ENCODE results near the gene DTHD1. TPM values are rescaled to one million over a fixed set of nuclear protein-coding genes. Genes with fewer than 3 reads are reported as not detected.

DTHD1 gene
- not detected for polyA plus RNA-seq (2013)

DNA sequence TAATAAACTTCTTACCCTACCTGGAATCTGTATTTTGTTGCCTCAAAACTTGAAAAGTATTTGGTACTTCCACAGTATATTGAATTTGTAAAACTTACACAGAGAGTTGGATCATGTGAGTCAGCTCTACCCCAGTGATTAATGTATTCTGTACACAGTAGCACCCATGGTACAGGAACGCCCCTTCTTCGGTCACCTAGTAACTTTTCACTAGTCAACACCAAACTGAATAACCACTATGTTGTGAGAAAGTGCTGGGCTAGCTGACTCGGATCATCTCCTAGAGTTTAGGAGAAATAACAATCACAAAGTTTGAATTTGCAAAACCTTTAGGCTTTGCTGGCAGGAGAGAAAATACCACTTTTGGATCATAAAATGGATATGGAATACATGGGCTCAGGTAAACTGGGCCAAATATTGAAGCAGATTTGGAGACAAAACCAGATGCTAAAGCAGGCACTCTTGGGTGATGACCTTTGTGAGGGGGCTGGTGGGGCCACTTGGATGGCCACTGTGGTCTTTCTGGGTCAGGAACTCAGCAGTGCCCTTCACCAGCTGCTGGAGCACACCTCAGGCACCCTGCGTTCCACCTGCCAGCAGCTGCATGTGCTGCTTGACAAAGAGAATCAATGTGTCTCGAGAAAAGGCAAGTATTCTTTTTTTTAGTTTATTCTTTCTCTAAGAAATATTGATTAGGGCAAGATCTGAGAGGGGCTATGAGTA lies at the start of gene DTHD1:
Gene DTHD1, plus strand, starts transcription at position 233 of the 723 bp plus-strand sequence. Its CDS starts 143 bp downstream, at position 376.
- ChIA-PET POLR2A (no interaction called here), CTCF (interaction anchor here (1.0 to 1.1 kb wide), 2 partner anchors 11 to 49 kb away, joined by 3 to 4 read pairs; no protein-coding TSS in a partner anchor)
- Histone ChIP-seq H3K36me3 (ENCODE audit: control insufficient read depth in 4 of 4, insufficient read depth in 4 of 4, low read length in 3 of 4) (no peaks in the 10 kb centered on the region), H3K4me1 (ENCODE audit: control extremely low read depth in 1 of 4, control insufficient read depth in 4 of 4, insufficient read depth in 4 of 4, low read length in 3 of 4) (peaks cover 0 to 17% (median 10%) of the 10 kb centered on the region in 4 experiments), H3K27ac (ENCODE audit: insufficient read depth in 1 of 2, low read depth in 1 of 2, low read length in 2 of 2, poor library complexity in 1 of 2, severe bottlenecking in 2 of 2) (no peak within 1 kb of the TSS), H3K27me3 (replicated peaks in 2 of 5; ENCODE audit: control insufficient read depth in 4 of 5, insufficient read depth in 5 of 5, low read length in 4 of 5) (no peaks in the 10 kb centered on the region), H3K4me3 (ENCODE audit: control insufficient read depth in 1 of 7, extremely low read depth in 1 of 7, insufficient read depth in 4 of 7, low read depth in 2 of 7, low read length in 6 of 7) (no peak within 1 kb of the TSS), H3K9me3 (ENCODE audit: control extremely low read depth in 1 of 5, control insufficient read depth in 4 of 5, insufficient read depth in 2 of 5, low read depth in 1 of 5, low read length in 4 of 5) (peaks cover 0 to 1% (median 0%) of the 10 kb centered on the region in 5 experiments)
- 100% methylated on average over 1 of the region's 5 CpGs for WGBS (ENCODE audit: insufficient coverage)
- DNase-seq, result no peak

DNA sequence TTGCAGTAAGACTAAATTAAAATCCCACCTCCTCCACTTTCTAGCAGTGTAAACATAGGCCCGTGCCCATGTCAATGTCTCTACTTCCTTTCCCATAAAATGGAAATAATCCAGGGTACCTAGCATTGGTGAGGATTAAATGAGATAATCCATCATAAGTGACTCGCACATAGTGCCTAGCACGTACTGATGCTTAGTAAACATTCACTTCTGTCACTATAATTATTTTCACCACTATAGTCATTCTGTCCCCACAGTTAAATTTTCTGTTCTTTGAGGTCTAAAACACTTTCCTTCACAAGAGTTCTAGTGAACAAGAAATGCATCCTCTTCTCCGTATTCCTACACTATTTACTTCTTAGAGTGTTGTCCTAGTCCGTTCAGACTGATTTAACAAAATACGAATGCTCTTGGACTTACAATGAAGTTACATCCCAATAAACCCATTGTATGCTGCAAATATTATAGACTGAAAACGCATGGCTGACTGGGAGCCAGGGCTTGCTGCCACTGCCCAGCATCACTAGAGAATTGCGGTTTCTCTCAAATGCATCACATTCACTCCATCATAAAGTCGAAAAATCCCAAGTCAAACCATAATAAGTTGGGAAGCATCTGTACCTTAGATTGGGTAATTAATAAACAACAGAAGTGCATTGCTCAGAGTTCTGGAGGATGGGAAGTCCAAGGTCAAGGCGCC lies 47.7 kb upstream of the DTHD1 start:
- WGBS (ENCODE audit: insufficient coverage), result 93% methylated on average over 3 of the region's 10 CpGs
- POLR2A ChIA-PET, result interaction anchor here (1.7 kb wide), 1 partner anchor 11 kb away, joined by 8 read pairs; the partner anchor contains the start of gene ARAP2
- DNase-seq, result no peak

DNA sequence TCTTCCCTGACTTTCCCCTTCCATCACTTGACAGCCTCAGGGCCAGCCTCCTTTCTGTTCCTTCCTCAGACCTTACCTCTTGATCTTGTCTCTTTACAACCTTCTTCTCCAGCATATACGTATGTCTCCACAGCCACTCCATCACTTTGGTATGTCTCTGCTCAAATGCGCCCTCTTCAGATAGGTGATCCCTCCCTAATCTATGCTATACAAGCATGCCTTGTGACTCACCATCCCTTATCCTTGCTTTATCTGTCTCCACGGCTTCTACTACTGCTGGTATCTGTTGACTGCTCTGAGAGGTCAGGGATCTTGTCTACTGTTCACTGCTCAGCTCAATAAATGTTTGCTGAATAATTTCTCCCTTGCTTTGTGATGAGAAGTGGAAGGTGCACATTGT lies 46.1 kb upstream of the DTHD1 start:
- DNase-seq, result no peak
- CTCF ChIA-PET, result interaction anchor here (0.7 to 1.4 kb wide), 3 partner anchors 15 to 49 kb away, joined by 3 read pairs; no protein-coding TSS in a partner anchor
- peaks cover 4 to 7% (median 5%) of the 10 kb centered on the region in 4 experiments for H3K4me1 ChIP-seq (ENCODE audit: control extremely low read depth in 1 of 4, control insufficient read depth in 4 of 4, insufficient read depth in 4 of 4, low read length in 3 of 4)

More for the DNA sequence above, 47.7 kb upstream of the DTHD1 start:
- CTCF ChIA-PET, result interaction anchor here (0.9 to 1.9 kb wide), 4 partner anchors 9 to 32 kb away, joined by 3 to 7 read pairs (median 3); partner anchors contain the start of gene ARAP2
- Histone ChIP-seq H3K4me1 (ENCODE audit: control extremely low read depth in 1 of 4, control insufficient read depth in 4 of 4, insufficient read depth in 4 of 4, low read length in 3 of 4) (peaks cover 3 to 7% (median 4%) of the 10 kb centered on the region in 4 experiments), H3K27me3 (replicated peaks in 2 of 5; ENCODE audit: control insufficient read depth in 4 of 5, insufficient read depth in 5 of 5, low read length in 4 of 5) (no peaks in the 10 kb centered on the region), H3K27ac (ENCODE audit: insufficient read depth in 1 of 2, low read depth in 1 of 2, low read length in 2 of 2, poor library complexity in 1 of 2, severe bottlenecking in 2 of 2) (no peak overlapping the region), H3K4me3 (ENCODE audit: control insufficient read depth in 1 of 7, extremely low read depth in 1 of 7, insufficient read depth in 4 of 7, low read depth in 2 of 7, low read length in 6 of 7) (peak overlapping the region in 1 of 7 experiments; percentile 4), H3K9me3 (ENCODE audit: control extremely low read depth in 1 of 5, control insufficient read depth in 4 of 5, insufficient read depth in 2 of 5, low read depth in 1 of 5, low read length in 4 of 5) (peaks cover 0 to 14% (median 3%) of the 10 kb centered on the region in 5 experiments), H3K36me3 (ENCODE audit: control insufficient read depth in 4 of 4, insufficient read depth in 4 of 4, low read length in 3 of 4) (peaks cover 9 to 13% (median 11%) of the 10 kb centered on the region in 4 experiments)

DNA sequence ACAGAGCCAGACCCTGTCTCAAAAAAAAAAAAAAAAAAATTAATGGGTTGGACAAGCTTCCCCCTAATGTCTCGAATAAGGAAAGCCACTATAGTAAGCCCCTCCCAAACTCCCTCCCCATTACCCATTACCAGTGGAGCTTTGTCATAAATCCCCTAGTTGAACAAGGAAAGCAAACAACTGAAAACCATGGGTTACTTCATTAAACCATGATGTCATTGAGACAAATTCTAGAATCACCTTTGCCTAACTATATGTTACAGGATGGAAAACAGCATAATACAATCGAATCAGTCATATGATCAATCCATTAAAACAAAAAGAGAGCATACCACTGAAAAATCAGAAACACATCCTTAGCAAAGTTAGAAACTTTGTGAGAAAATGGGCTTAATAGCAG lies 45.3 kb upstream of the DTHD1 start:
- ChIA-PET CTCF (interaction anchor here (0.6 to 1.1 kb wide), 2 partner anchors 48 to 1299 kb away, joined by 3 read pairs; no protein-coding TSS in a partner anchor), POLR2A (interaction anchor here (0.6 kb wide), 1 partner anchor 163 kb away, joined by 3 read pairs; no protein-coding TSS in a partner anchor)

More for the DNA sequence above, 46.1 kb upstream of the DTHD1 start:
- Histone ChIP-seq H3K27ac (ENCODE audit: insufficient read depth in 1 of 2, low read depth in 1 of 2, low read length in 2 of 2, poor library complexity in 1 of 2, severe bottlenecking in 2 of 2) (no peak overlapping the region), H3K9me3 (ENCODE audit: control extremely low read depth in 1 of 5, control insufficient read depth in 4 of 5, insufficient read depth in 2 of 5, low read depth in 1 of 5, low read length in 4 of 5) (peaks cover 0 to 14% (median 3%) of the 10 kb centered on the region in 5 experiments), H3K36me3 (ENCODE audit: control insufficient read depth in 4 of 4, insufficient read depth in 4 of 4, low read length in 3 of 4) (peaks cover 9 to 13% (median 11%) of the 10 kb centered on the region in 4 experiments), H3K27me3 (replicated peaks in 2 of 5; ENCODE audit: control insufficient read depth in 4 of 5, insufficient read depth in 5 of 5, low read length in 4 of 5) (no peaks in the 10 kb centered on the region), H3K4me3 (ENCODE audit: control insufficient read depth in 1 of 7, extremely low read depth in 1 of 7, insufficient read depth in 4 of 7, low read depth in 2 of 7, low read length in 6 of 7) (no peak overlapping the region)
- 95% methylated on average over 3 of the region's 3 CpGs for WGBS (ENCODE audit: insufficient coverage)
- POLR2A ChIA-PET, result interaction anchor here (0.6 to 1.7 kb wide), 2 partner anchors 9 to 162 kb away, joined by 3 to 8 read pairs; partner anchors contain the start of gene ARAP2

DNA sequence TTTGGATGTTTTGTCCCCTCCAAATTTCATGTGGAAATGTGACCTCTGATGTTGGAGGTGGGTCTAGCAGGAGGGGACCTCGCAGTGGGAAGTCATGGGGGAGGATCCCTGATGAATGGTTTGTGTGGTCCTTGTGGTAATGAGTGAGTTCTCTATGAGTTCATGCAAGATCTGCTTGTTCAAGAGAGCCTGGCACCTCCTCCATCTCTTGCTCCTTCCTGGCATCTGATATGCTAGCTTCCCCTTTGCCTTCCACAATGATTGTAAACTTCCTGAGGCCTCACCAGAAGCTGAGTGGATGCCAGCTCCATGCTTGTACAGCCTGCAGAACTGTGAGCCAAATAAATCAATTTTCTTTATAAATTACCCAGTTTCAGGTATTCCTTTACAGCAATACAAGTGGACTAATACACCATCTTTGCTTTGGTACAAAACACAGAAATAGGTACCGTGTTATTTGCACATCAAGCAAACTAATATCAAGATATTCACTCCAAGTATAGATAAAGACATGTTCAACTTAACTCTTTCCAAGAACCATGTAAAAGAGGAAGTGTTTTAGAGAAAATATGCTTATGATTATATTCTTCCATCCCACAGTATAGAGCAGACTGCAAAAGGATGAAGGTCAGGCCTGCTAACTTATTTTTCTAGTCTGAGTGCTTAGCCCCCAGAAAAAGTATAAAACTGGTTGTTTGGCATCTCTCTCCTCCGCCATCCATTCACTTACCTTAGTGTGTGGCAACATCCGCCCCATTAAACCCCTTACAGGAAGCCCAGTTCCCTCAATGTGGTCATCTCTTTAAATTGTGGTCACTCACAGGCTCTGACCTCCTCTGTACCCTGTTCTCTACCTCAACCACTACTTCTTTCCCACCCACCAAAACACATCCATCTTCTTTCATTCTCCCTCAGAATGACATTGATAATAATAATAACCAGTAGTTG lies 43.8 kb upstream of the DTHD1 start:
- no peaks in the 10 kb centered on the region for H3K27me3 ChIP-seq (replicated peaks in 2 of 5; ENCODE audit: control insufficient read depth in 4 of 5, insufficient read depth in 5 of 5, low read length in 4 of 5)
- ChIA-PET POLR2A (no interaction called here), CTCF (no interaction called here)
- WGBS (ENCODE audit: insufficient coverage), result 75% methylated on average over 3 of the region's 4 CpGs
- H3K4me1 ChIP-seq (ENCODE audit: control extremely low read depth in 1 of 4, control insufficient read depth in 4 of 4, insufficient read depth in 4 of 4, low read length in 3 of 4), result peaks cover 7 to 28% (median 23%) of the 10 kb centered on the region in 4 experiments
- H3K36me3 ChIP-seq (ENCODE audit: control insufficient read depth in 4 of 4, insufficient read depth in 4 of 4, low read length in 3 of 4), result peaks cover 9 to 13% (median 11%) of the 10 kb centered on the region in 4 experiments
- H3K27ac ChIP-seq (ENCODE audit: insufficient read depth in 1 of 2, low read depth in 1 of 2, low read length in 2 of 2, poor library complexity in 1 of 2, severe bottlenecking in 2 of 2), result no peak overlapping the region
- H3K9me3 ChIP-seq (ENCODE audit: control extremely low read depth in 1 of 5, control insufficient read depth in 4 of 5, insufficient read depth in 2 of 5, low read depth in 1 of 5, low read length in 4 of 5), result peaks cover 0 to 14% (median 3%) of the 10 kb centered on the region in 5 experiments
- DNase-seq, result peak in 2 of 3 donors; percentile 50 to 51
- H3K4me3 ChIP-seq (ENCODE audit: control insufficient read depth in 1 of 7, extremely low read depth in 1 of 7, insufficient read depth in 4 of 7, low read depth in 2 of 7, low read length in 6 of 7), result no peak overlapping the region

More for the DNA sequence above, 45.3 kb upstream of the DTHD1 start:
- Histone ChIP-seq H3K36me3 (ENCODE audit: control insufficient read depth in 4 of 4, insufficient read depth in 4 of 4, low read length in 3 of 4) (peaks cover 9 to 13% (median 11%) of the 10 kb centered on the region in 4 experiments), H3K9me3 (ENCODE audit: control extremely low read depth in 1 of 5, control insufficient read depth in 4 of 5, insufficient read depth in 2 of 5, low read depth in 1 of 5, low read length in 4 of 5) (peaks cover 0 to 14% (median 3%) of the 10 kb centered on the region in 5 experiments), H3K4me1 (ENCODE audit: control extremely low read depth in 1 of 4, control insufficient read depth in 4 of 4, insufficient read depth in 4 of 4, low read length in 3 of 4) (peaks cover 4 to 14% (median 10%) of the 10 kb centered on the region in 4 experiments), H3K27ac (ENCODE audit: insufficient read depth in 1 of 2, low read depth in 1 of 2, low read length in 2 of 2, poor library complexity in 1 of 2, severe bottlenecking in 2 of 2) (no peak overlapping the region), H3K27me3 (replicated peaks in 2 of 5; ENCODE audit: control insufficient read depth in 4 of 5, insufficient read depth in 5 of 5, low read length in 4 of 5) (no peaks in the 10 kb centered on the region), H3K4me3 (ENCODE audit: control insufficient read depth in 1 of 7, extremely low read depth in 1 of 7, insufficient read depth in 4 of 7, low read depth in 2 of 7, low read length in 6 of 7) (no peak overlapping the region)
- WGBS (ENCODE audit: insufficient coverage), result no CpG with 5 or more reads among the region's 2 CpGs
- no peak for DNase-seq

DNA sequence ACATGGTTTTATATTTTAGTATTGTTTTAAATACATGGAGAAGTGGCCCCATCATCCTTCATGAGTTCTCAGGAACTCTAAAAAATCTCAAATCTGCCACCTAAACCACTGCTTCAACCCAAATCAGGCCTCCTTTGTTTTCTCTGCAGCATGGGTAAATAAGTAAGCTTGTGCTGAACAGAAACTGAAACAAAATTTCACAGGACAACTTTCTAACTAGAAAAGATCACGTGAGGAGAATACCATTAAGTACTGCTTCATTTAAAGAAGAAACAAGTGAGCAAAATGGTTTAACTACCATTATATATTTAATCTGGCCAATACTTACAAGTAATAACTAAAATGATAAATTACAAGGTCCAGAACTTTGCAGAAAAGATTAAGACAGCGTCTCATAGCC lies 39.6 kb upstream of the DTHD1 start:
- H3K27ac ChIP-seq (ENCODE audit: insufficient read depth in 1 of 2, low read depth in 1 of 2, low read length in 2 of 2, poor library complexity in 1 of 2, severe bottlenecking in 2 of 2), result peak overlapping the region; percentile 48 to 93
- peak overlapping the region in 6 of 7 experiments; percentile 85 to 98 (median 90) for H3K4me3 ChIP-seq (ENCODE audit: control insufficient read depth in 1 of 7, extremely low read depth in 1 of 7, insufficient read depth in 4 of 7, low read depth in 2 of 7, low read length in 6 of 7)

More for the DNA sequence above, 39.6 kb upstream of the DTHD1 start:
- peaks cover 0 to 9% (median 3%) of the 10 kb centered on the region in 4 experiments for H3K36me3 ChIP-seq (ENCODE audit: control insufficient read depth in 4 of 4, insufficient read depth in 4 of 4, low read length in 3 of 4)
- H3K27me3 ChIP-seq (replicated peaks in 2 of 5; ENCODE audit: control insufficient read depth in 4 of 5, insufficient read depth in 5 of 5, low read length in 4 of 5), result no peaks in the 10 kb centered on the region
- 0% methylated on average over 1 of the region's 2 CpGs for WGBS (ENCODE audit: insufficient coverage)
- peaks cover 0 to 7% (median 3%) of the 10 kb centered on the region in 5 experiments for H3K9me3 ChIP-seq (ENCODE audit: control extremely low read depth in 1 of 5, control insufficient read depth in 4 of 5, insufficient read depth in 2 of 5, low read depth in 1 of 5, low read length in 4 of 5)
- CTCF ChIA-PET, result interaction anchor here (1.7 kb wide), 1 partner anchor 9 kb away, joined by 7 read pairs; no protein-coding TSS in a partner anchor
- peak; percentile 51 to 79 (median 72) for DNase-seq
- peaks cover 9 to 45% (median 33%) of the 10 kb centered on the region in 4 experiments for H3K4me1 ChIP-seq (ENCODE audit: control extremely low read depth in 1 of 4, control insufficient read depth in 4 of 4, insufficient read depth in 4 of 4, low read length in 3 of 4)
- POLR2A ChIA-PET, result no interaction called here
